ENCODE results near the gene MCC.

The MCC gene

DNA sequence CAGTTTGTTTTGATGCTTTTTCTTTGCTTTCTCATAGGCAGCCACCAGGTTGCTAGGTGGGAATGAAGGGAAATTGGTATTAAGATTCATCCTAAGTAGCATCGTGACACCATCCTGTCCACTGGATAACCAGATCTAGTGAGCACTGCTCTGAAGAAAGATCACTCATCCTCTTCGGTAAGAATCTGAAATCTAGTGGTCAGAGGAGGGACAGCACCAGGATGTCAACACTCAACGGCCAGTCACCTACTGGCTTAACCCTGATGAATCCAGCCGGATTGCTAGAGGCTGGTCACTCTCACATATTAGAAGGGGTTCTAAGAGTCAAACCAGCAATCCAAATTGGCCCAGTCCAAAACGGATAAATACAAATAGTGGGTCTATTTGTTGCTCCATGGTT, 460.8 kb downstream of the MCC start:
- no peak for DNase-seq (ENCODE audit: low spot score)
- ChIA-PET POLR2A (ENCODE audit: low non-redundant PET) (no interaction called here), CTCF (interaction anchor here (1.0 kb wide), 1 partner anchor 105 kb away, joined by 4 read pairs; no protein-coding TSS in a partner anchor)
- TF ChIP-seq, protein P1, sequence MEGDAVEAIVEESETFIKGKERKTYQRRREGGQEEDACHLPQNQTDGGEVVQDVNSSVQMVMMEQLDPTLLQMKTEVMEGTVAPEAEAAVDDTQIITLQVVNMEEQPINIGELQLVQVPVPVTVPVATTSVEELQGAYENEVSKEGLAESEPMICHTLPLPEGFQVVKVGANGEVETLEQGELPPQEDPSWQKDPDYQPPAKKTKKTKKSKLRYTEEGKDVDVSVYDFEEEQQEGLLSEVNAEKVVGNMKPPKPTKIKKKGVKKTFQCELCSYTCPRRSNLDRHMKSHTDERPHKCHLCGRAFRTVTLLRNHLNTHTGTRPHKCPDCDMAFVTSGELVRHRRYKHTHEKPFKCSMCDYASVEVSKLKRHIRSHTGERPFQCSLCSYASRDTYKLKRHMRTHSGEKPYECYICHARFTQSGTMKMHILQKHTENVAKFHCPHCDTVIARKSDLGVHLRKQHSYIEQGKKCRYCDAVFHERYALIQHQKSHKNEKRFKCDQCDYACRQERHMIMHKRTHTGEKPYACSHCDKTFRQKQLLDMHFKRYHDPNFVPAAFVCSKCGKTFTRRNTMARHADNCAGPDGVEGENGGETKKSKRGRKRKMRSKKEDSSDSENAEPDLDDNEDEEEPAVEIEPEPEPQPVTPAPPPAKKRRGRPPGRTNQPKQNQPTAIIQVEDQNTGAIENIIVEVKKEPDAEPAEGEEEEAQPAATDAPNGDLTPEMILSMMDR (conservative IDR thresholded peaks at IDR 0.05; ENCODE audit: low read depth) = no peak
- no peak overlapping the region for H3K27ac ChIP-seq

GRCh38 chr5:113027015-113027414, 461.2 kb downstream of the MCC start:
- ChIA-PET CTCF (interaction anchor here (1.0 kb wide), 1 partner anchor 106 kb away, joined by 4 read pairs; no protein-coding TSS in a partner anchor), POLR2A (ENCODE audit: low non-redundant PET) (no interaction called here)
- no peak for DNase-seq (ENCODE audit: low spot score)
- no peak overlapping the region for H3K27ac ChIP-seq
- TF ChIP-seq, protein P1 (conservative IDR thresholded peaks at IDR 0.05; ENCODE audit: low read depth) = no peak

DNA sequence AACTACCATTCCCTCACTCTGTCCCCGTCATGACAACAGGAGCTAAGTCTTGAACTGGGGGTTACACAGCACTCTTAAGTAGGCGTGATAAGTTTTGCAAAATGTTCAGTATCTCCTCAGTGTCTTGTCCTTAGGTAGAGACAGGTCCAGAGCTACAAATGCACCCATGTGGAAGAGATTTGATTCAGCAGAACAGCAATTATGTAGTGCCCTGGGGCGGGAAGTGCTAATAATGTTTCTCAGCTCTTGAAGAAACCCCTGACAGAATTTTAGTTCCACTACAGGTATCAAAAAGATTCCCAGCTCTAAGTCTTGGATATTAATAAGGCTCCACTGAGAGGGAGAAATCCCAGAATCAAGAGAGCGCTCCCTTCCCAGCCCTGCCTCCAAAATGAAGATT, 462.0 kb downstream of the MCC start:
- POLR2A ChIA-PET (ENCODE audit: low non-redundant PET) = no interaction called here
- CTCF ChIA-PET = interaction anchor here (0.8 kb wide), 1 partner anchor 46 kb away, joined by 3 read pairs; no protein-coding TSS in a partner anchor
- H3K27ac ChIP-seq = no peak overlapping the region
- TF ChIP-seq, protein P1 (conservative IDR thresholded peaks at IDR 0.05; ENCODE audit: low read depth) = no peak
- no peak for DNase-seq (ENCODE audit: low spot score)

GRCh38 chr5:113025596-113025995, 462.7 kb downstream of the MCC start:
- POLR2A ChIA-PET (ENCODE audit: low non-redundant PET) = no interaction called here

DNA sequence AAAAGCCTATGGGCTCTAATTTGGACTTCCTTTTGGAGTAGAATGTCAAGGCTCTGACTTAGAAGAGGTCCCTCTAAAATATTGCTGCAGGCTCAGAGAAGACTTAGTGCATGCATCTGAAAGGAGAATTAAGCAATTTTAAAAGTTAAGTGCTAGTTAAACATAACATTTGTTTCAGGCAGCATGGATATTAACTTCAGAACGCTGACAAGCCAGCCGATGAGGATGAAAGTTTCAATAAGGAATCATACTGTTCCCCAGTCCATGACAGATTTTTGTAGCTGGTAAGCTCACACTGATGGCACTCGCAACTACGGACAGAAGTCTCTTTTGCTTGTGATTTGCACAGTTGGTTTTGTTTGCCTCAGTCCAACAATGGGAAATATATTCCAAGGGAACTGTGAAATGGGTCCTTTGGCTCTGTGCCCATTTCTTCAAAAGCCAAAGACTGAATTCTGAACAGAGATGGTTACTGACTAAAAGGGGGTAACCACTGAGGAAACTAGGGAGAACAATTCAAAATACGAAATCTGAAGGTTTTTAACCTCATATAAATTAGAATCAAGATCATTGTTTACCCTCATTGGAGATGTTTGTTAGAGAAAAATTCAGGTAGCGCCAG, 464.1 kb downstream of the MCC start:
- no peak for DNase-seq (ENCODE audit: low spot score)
- no peak overlapping the region for H3K27ac ChIP-seq
- TF ChIP-seq, protein P1 (conservative IDR thresholded peaks at IDR 0.05; ENCODE audit: low read depth) = no peak
- POLR2A ChIA-PET (ENCODE audit: low non-redundant PET) = no interaction called here
- CTCF ChIA-PET = no interaction called here

More at GRCh38 chr5:113025596-113025995, 462.7 kb downstream of the MCC start:
- H3K27ac ChIP-seq = no peak overlapping the region
- TF ChIP-seq, protein P1 (conservative IDR thresholded peaks at IDR 0.05; ENCODE audit: low read depth) = no peak
- CTCF ChIA-PET = interaction anchor here (0.6 kb wide), 1 partner anchor 308 kb away, joined by 4 read pairs; no protein-coding TSS in a partner anchor
- DNase-seq (ENCODE audit: low spot score) = no peak

DNA sequence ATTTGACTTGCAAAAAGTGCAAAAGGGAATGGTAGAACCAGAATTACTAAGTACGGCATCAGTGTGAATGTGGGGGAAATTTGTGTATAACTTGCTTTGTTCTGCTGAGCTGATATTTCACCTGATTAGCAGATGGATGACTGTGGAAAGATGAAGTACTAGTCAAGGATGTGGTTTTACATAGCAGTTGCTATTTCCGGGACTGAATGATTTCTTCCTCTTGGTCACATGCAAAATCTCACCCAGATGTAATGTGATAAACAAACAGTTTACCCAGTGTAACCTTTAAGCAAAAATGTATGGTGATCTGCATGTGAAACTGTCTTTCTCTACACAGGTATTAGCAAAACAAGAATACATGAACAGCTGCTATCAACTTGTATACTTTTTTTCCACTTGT, 465.6 kb downstream of the MCC start:
- ChIA-PET POLR2A (ENCODE audit: low non-redundant PET) (no interaction called here), CTCF (interaction anchor here (0.7 kb wide), 1 partner anchor 761 kb away, joined by 3 read pairs; no protein-coding TSS in a partner anchor)
- no peak for DNase-seq (ENCODE audit: low spot score)
- TF ChIP-seq, protein P1 (conservative IDR thresholded peaks at IDR 0.05; ENCODE audit: low read depth) = no peak
- H3K27ac ChIP-seq = no peak overlapping the region
